CD14-positive monocyte (primary cell): ENCODE measurements around the gene CNTNAP5. TPM values are rescaled to one million over a fixed set of nuclear protein-coding genes. Genes with fewer than 3 reads are reported as not detected.

ENCODE experiments used
- DNase-seq, 3 donors: peaks; one replicate each; pipeline ENCODE4 v3.0.0-alpha.2; 2011 to 2022
- H2AFZ ChIP-seq: 2 replicates; pipeline ENCODE4 v1.6.0; 2012; ENCODE audit warnings: mild to moderate bottlenecking, low read depth, low read length, inconsistent platforms; ENCODE audit not compliant: insufficient read depth, poor library complexity, severe bottlenecking
- H3K27ac ChIP-seq, 2 donors: 1 replicate in 1 of 2; 2 replicates in 1 of 2; pipeline ENCODE4 v1.5.1; 2012 to 2013; ENCODE audit warnings: low read length in 2 of 2, control low read depth in 1 of 2, inconsistent platforms in 1 of 2, low read depth in 1 of 2, mild to moderate bottlenecking in 1 of 2
- H3K27me3 ChIP-seq, 2 donors: one replicate each; pipeline versions ENCODE4 v1.6.0 to v1.6.1; 2011 to 2013; ENCODE audit warnings: low read length in 2 of 2; ENCODE audit not compliant: control insufficient read depth in 2 of 2, insufficient read depth in 2 of 2
- H3K36me3 ChIP-seq, 2 donors: replicated peaks in 1 of 2; 1 replicate in 1 of 2; 2 replicates in 1 of 2; pipeline versions ENCODE4 v1.5.1 to v1.6.1; 2012 to 2013; ENCODE audit warnings: low read length in 2 of 2, control low read depth in 1 of 2, inconsistent platforms in 1 of 2, mild to moderate bottlenecking in 1 of 2; ENCODE audit not compliant: insufficient read depth in 2 of 2, control insufficient read depth in 1 of 2
- H3K4me1 ChIP-seq, 2 donors: 1 replicate in 1 of 2; 2 replicates in 1 of 2; pipeline versions ENCODE4 v1.5.1 to v1.6.1; 2012 to 2013; ENCODE audit warnings: low read length in 2 of 2, control low read depth in 1 of 2, inconsistent platforms in 1 of 2, mild to moderate bottlenecking in 1 of 2, moderate library complexity in 1 of 2; ENCODE audit not compliant: insufficient read depth in 2 of 2, control insufficient read depth in 1 of 2
- H3K4me2 ChIP-seq: replicated peaks from 2 replicates; pipeline ENCODE3; 2012; ENCODE audit warnings: low read length, moderate library complexity, mild to moderate bottlenecking; ENCODE audit not compliant: poor library complexity, severe bottlenecking; ENCODE audit errors: extremely low read depth
- H3K4me3 ChIP-seq, 3 experiments: fragments of 200-600 bp in 1 of 3; sonication (generic) in 1 of 3; replicated peaks in 1 of 3; 1 replicate in 2 of 3; 2 replicates in 1 of 3; pipeline ENCODE4 v1.5.1; 2011 to 2013; ENCODE audit warnings: low read length in 3 of 3, mild to moderate bottlenecking in 3 of 3, control low read depth in 2 of 3, low read depth in 2 of 3, inconsistent platforms in 1 of 3, moderate library complexity in 1 of 3
- H3K79me2 ChIP-seq: 2 replicates; pipeline ENCODE4 v1.6.0; 2012; ENCODE audit warnings: mild to moderate bottlenecking, control low read depth, inconsistent platforms, low read length, moderate library complexity; ENCODE audit not compliant: insufficient read depth
- H3K9ac ChIP-seq: 2 replicates; pipeline ENCODE4 v1.6.0; 2017; ENCODE audit warnings: low read length, mild to moderate bottlenecking; ENCODE audit not compliant: insufficient read depth, poor library complexity, severe bottlenecking
- H3K9me3 ChIP-seq, 2 donors: replicated peaks in 1 of 2; 1 replicate in 1 of 2; 2 replicates in 1 of 2; pipeline versions ENCODE4 v1.5.1 to v1.6.1; 2012 to 2013; ENCODE audit warnings: low read length in 2 of 2, control low read depth in 1 of 2; ENCODE audit not compliant: control insufficient read depth in 1 of 2, insufficient read depth in 1 of 2
- H4K20me1 ChIP-seq: 2 replicates; pipeline ENCODE4 v1.6.0; 2012; ENCODE audit warnings: mild to moderate bottlenecking, low read length, control low read depth, moderate library complexity; ENCODE audit not compliant: insufficient read depth
- H3K27ac Mint-ChIP-seq, 7 donors: one replicate each; pipeline ENCODE4 v1.8.0; 2020; ENCODE audit warnings: mild to moderate bottlenecking in 7 of 7, mixed read lengths in 7 of 7, moderate library complexity in 6 of 7, inconsistent platforms in 2 of 7
- H3K27me3 Mint-ChIP-seq, 3 donors: one replicate each; pipeline ENCODE4 v1.8.0; 2021 to 2022; ENCODE audit warnings: low read depth in 3 of 3, mild to moderate bottlenecking in 3 of 3, mixed read lengths in 3 of 3, moderate library complexity in 3 of 3, inconsistent platforms in 1 of 3
- H3K36me3 Mint-ChIP-seq, 2 donors: one replicate each; pipeline ENCODE4 v1.8.0; 2020; ENCODE audit warnings: mixed read lengths in 2 of 2, inconsistent platforms in 1 of 2, mild to moderate bottlenecking in 1 of 2
- H3K4me1 Mint-ChIP-seq: one replicate; pipeline ENCODE4 v1.8.0; 2020; ENCODE audit warnings: mild to moderate bottlenecking, mixed read lengths
- H3K4me3 Mint-ChIP-seq, 2 donors: one replicate each; pipeline ENCODE4 v1.8.0; 2020; ENCODE audit warnings: mild to moderate bottlenecking in 2 of 2, mixed read lengths in 2 of 2, moderate library complexity in 1 of 2
- H3K9me3 Mint-ChIP-seq, 7 donors: one replicate each; pipeline ENCODE4 v1.8.0; 2020 to 2022; ENCODE audit warnings: mixed read lengths in 7 of 7, mild to moderate bottlenecking in 6 of 7, moderate library complexity in 6 of 7, inconsistent platforms in 2 of 7
- WGBS: methylation state at CpG from one replicate; pipeline ENCODE4 v1.1.5; 2013; ENCODE audit warnings: missing lambda C conversion rate; ENCODE audit not compliant: insufficient coverage; 5-methylcytosine and 5-hydroxymethylcytosine counted together
- intact Hi-C, 2 donors: fragments of 100-400 bp; cut with micrococcal nuclease; formaldehyde crosslinking; loops; one replicate each; pipeline versions ENCODE4 v1.15.0 to v1.15.1; 2023
- polyA plus RNA-seq, 3 donors: library from polyadenylated mRNA; depleted of rRNA in 1 of 3; unstranded in 2 of 3; stranded (reverse) in 1 of 3; fragments of 300-500 nt in 2 of 3; fragments of >200 nt in 1 of 3; fragmentation: Illumina TruSeq in 2 of 3; gene quantifications; 1 replicate in 2 of 3; 2 replicates in 1 of 3; pipeline ENCODE4 v1.2.3, GENCODE V29; 2012 to 2021
- TF ChIP-seq, protein P1 (sequence below): fragments of 200-600 bp; IDR thresholded peaks from one replicate; pipeline ENCODE4 v1.8.0; 2022; ENCODE audit warnings: antibody characterized with exemption, mild to moderate bottlenecking

The CNTNAP5 gene
- polyA plus RNA-seq, 3 donors, result not detected

DNA sequence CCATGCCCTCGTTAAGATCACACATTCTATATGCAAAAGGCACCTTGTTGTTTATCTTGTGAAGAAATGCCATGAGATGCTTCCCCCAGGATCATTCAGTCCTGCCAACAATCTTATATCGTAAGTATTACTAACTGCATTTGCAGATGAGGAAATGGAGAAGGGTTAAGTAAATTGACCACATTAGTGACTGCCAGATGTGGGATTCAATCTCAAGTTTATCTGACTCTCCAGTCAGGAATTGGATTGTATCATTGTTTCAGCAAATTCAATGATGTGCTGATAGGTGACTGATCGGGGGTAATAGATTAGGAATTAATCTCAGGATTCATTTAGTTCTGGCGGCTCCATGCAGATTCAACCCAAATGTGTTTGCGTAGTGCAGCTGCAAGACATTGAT lies 106.2 kb downstream of the CNTNAP5 start:
- H3K36me3 ChIP-seq, result no peaks in the 10 kb centered on the region
- H3K79me2 ChIP-seq, result no peaks in the 10 kb centered on the region
- no peaks in the 10 kb centered on the region for H3K36me3 Mint-ChIP-seq
- peaks cover 0 to 3% (median 0%) of the 10 kb centered on the region in 3 donors for H3K27me3 Mint-ChIP-seq
- 88% methylated on average over 2 of the region's 5 CpGs for WGBS
- H3K27ac ChIP-seq, result no peak overlapping the region
- H3K9ac ChIP-seq, result no peak overlapping the region
- H4K20me1 ChIP-seq, result no peaks in the 10 kb centered on the region
- DNase-seq, result no peak
- H3K27ac Mint-ChIP-seq, result no peak overlapping the region
- intact Hi-C loops, result no loop called here
- H2AFZ ChIP-seq, result no peak overlapping the region
- peaks cover 1 to 12% (median 5%) of the 10 kb centered on the region in 7 donors for H3K9me3 Mint-ChIP-seq
- H3K9me3 ChIP-seq, result peaks cover 0 to 4% of the 10 kb centered on the region in 2 donors
- H3K4me3 Mint-ChIP-seq, result no peak overlapping the region
- TF ChIP-seq, protein P1, sequence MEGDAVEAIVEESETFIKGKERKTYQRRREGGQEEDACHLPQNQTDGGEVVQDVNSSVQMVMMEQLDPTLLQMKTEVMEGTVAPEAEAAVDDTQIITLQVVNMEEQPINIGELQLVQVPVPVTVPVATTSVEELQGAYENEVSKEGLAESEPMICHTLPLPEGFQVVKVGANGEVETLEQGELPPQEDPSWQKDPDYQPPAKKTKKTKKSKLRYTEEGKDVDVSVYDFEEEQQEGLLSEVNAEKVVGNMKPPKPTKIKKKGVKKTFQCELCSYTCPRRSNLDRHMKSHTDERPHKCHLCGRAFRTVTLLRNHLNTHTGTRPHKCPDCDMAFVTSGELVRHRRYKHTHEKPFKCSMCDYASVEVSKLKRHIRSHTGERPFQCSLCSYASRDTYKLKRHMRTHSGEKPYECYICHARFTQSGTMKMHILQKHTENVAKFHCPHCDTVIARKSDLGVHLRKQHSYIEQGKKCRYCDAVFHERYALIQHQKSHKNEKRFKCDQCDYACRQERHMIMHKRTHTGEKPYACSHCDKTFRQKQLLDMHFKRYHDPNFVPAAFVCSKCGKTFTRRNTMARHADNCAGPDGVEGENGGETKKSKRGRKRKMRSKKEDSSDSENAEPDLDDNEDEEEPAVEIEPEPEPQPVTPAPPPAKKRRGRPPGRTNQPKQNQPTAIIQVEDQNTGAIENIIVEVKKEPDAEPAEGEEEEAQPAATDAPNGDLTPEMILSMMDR, result no peak
- H3K4me1 ChIP-seq, result no peaks in the 10 kb centered on the region
- no peaks in the 10 kb centered on the region for H3K4me1 Mint-ChIP-seq
- no peak overlapping the region for H3K4me3 ChIP-seq
- H3K4me2 ChIP-seq, result no peak overlapping the region
- H3K27me3 ChIP-seq, result no peaks in the 10 kb centered on the region

DNA sequence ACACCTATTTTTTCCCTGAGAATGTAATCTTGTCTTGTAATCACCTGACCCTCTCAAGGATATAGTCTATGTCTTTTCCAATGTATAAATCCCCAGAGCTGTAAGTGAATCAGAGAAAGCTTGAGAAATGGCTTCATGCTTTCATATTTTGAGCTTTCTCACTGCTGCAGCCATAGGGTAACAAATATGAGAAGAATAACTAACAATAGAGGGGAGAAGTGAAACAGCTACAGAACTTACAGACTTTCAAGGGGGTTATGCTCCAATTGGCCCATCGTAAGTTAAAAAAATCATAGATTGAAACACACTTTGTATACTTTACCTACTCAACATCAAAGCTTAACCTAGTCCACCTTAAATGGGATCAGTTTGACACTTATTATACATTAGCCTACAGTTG lies 111.0 kb downstream of the CNTNAP5 start:
- Histone ChIP-seq H2AFZ (no peak overlapping the region), H3K36me3 (no peaks in the 10 kb centered on the region), H3K9ac (no peak overlapping the region), H3K4me3 (no peak overlapping the region), H3K4me1 (no peaks in the 10 kb centered on the region), H3K27me3 (no peaks in the 10 kb centered on the region), H3K4me2 (no peak overlapping the region), H3K27ac (no peak overlapping the region), H4K20me1 (no peaks in the 10 kb centered on the region), H3K9me3 (peaks cover 4 to 23% of the 10 kb centered on the region in 2 donors), H3K79me2 (no peaks in the 10 kb centered on the region)
- DNase-seq, result no peak
- Mint-ChIP-seq H3K27ac (no peak overlapping the region), H3K4me1 (no peaks in the 10 kb centered on the region), H3K36me3 (no peaks in the 10 kb centered on the region), H3K9me3 (peaks cover 3 to 18% (median 13%) of the 10 kb centered on the region in 7 donors), H3K27me3 (no peaks in the 10 kb centered on the region), H3K4me3 (no peak overlapping the region)
- WGBS, result no CpG with 5 or more reads among the region's 1 CpG
- TF ChIP-seq, protein P1, result no peak
- intact Hi-C loops, result no loop called here
